HG02870 (cell line): ENCODE measurements around the gene ARL15.
"Not testable (repeated sequence)": the region's sequence is repeated elsewhere in the genome, so short reads cannot be mapped to it uniquely, and the experiment has no call there.

Experiments
- ATAC-seq: cut with Tn5 transposase; IDR thresholded peaks from one replicate; pipeline ENCODE4 v1.9.1; 2021; ENCODE audit warnings: mild to moderate bottlenecking, moderate library complexity; ENCODE audit not compliant: unreplicated experiment

ARL15 gene

DNA sequence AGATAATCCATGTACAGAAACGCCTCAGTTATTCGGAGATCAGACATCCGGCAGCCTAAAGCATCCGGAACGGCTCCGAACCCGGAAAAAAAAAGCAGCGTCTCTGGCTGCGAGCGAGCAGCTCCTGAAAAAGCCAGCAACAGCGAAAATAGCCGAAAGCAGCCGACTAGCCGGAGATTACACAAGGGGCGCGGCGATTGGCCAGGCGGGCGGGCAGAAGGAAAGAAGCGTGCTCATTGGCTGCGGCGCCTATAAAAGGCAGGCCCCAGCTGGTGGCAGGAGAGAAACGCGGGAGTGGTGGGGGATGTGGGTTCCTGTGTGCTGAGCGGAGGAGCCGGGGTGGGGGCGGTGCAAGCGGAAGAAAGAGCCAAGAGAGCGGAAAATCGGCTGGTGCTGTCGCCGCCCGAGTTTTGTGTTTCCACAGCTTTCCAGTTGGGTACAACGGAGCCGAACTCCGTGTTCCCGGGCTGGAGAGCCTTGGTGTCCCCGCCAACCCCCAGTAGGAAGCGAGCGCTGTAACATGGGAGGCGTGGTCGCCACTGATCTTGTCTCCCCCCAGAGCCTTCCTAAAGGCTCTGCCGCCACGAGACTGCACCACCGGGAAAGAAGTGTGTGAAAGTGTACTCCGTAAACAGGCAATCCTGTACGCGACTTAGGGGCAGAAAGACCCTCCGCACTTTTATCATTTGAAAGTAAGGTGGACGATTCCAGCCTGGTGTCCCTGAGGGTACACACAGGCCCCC, at the start of gene ARL15:
ARL15 (minus strand) TSS at position 141 of the 743 bp plus-strand sequence.
- peak; percentile 93 for ATAC-seq

DNA sequence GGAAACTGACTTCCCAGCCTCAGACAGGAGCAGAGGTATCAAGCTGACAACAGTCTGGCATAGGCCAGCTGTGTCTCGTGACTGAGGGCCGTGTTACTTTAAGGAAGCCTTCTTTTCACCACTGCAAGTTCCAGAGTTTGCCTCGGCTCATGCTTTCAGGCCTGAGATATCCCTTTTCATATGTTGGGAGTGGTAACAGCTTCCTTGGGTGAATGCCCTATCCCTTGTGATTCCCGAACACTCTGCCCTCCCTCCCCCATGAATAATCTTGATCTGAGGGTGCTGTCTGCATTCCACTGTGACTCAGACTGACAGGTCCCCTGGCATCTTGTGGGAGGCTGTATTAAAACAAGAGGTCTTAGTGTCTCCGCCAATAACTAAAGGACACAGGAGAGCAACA, 49.7 kb upstream of the ARL15 start:
- ATAC-seq: no peak

DNA sequence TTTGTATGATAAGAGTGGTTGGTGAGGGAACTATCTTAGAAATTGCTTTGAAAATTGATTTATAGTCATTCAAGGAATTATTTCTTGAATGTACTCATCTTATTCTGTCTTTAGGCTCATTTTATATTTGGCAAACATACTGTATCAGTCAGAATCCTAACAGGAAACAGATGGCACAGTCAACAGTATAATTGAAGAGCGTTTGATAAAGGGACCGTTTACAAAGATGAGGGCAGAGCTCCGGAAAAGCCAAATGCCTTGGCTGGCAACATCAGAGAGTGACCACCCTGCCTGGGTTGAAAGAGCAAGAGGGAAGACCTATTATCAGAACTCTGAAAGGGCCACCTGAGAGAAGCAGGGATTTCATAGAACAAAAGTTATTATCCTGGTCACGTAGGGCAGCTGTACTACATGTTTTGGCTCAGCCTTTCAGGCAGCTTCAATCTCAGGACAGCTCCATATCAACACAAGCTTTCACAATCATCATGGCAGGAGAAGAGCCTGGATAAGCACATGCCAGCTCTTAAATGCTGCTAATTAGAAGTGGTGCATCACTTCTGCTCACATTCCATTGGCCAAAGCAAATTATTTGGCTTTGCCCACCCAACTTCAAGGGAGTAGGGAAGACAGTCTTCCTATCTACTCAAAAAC, 47.2 kb upstream of the ARL15 start:
- ATAC-seq: no peak

DNA sequence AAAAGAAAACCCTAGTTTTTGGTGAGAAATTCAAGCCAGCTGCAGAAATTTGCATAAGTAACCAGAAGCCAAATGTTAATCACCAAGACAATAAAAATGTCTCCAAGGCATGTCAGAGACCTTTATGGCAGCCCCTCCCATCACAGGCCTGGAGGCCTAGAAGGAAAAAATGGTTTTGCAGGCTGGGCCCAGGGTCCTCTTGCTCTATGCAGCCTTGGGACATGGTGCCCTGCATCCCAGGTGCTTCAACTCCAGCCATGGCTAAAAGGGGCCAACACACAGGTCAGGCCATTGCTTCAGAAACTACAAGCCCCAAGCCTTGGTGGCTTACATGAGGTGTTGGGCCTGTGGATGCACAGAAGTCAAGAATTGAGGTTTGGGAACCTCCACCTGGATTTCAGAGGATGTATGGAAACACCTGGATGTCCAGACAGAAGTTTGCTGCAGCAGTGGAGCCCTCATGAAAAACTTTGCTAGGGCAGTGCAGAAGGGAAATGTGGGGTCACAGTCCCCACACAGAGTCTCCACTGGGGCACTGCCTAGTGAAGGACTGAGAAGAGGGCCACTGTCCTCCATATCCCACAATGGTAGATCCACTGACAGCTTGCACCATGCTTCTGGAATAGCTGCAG, 43.7 kb upstream of the ARL15 start:
- not testable (repeated sequence) for ATAC-seq

DNA sequence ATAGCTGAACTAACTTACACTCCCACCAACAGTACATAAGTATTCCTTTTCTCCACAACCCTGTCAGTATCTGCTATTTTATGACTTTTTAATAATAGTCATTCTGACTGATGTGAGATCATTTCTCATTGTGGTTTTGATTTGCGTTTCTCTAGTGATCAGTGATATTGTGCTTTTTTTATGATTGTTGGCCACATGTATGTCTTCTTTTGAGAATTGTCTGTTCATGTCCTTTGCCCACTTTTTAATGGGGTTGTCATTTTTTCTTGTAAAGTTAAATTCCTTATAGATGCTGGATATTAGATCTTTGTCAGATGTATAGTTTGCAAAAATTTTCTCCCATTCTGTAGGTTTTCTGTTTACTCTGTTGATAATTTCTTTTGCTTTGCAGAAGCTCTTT, 42.2 kb upstream of the ARL15 start:
- ATAC-seq: not testable (repeated sequence)

DNA sequence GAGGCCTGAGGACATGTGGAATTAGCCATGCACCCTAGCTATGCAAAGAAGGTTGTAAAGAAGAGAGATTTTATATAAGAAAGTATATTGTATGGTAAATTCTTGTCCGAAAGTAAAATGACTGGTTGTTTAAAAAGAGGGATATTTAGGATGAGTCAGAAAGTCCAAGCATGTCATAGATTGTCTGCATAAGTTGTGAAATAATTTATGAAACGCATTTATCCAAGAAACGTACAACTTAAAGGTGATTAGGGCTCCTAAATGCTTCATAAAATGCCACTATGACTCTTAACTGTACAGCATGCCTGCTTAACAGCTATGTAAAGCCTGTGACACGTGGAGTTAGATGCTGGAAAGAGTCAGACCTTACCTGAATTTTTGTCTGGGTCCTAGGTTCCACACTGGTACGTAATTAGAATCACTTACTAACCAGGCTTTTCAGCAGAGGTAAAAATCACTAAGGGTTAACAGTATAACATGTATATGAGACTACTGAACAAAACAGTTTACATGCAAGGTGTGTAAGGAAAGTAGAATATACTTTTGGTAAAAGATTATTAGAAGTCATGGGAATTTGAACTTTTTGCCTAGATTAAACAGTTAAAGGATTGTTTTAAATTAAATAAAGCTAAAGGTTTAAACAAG, 37.0 kb upstream of the ARL15 start:
- ATAC-seq: no peak

DNA sequence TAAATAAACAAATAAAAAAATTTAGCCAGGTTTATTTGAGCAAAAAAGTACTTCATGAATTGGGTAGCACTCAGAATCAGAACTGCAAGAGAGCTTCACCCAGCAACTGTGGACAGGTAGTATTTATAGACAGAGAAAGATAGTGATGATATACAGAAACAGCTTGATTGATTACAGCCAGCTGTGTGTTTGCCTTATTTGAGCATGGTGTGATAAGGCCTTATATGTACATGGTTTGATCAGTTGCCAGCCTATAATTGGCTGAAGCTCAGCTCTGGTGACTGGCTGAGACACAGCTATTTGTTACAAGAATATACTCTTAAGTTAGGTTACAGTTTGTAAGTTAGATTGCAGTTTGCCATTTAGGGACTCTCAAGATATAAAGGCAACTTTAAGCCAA, 34.3 kb upstream of the ARL15 start:
- no peak for ATAC-seq

DNA sequence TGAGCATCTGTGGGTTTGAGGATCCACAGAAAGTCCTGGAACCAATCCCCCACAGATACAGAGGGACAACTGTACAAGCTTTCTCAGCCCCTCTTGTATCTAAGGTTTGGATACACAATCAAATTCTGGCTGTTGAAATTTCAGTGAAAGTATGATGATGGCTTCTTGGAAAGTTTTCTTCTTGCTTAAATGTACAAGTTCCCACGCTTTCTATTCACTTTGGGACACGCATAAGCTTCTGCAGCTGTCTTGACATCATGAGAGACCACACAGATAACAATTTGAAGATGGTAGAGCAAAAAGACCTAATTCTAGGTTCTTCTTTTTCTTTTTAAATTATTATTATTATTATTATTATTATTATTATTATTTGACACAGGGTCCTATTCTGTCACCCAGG, 31.6 kb upstream of the ARL15 start:
- no peak for ATAC-seq

DNA sequence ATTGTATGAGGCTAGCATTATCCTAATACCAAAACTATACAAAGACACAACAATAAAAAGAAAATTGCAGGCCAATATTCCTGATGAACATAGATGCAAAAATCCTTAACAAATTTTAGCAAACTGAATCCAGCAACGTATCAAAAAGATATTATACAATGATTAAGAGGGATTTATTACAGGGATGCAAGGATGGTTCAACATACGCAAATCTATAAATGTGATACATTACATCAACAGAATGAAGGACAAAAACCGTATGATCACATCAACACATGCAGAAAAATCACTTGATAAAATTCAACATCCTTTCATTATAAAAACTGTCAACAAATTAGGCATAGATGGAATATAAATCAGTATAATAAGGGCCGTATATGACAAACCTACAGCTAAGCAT, 27.1 kb upstream of the ARL15 start:
- ATAC-seq: no peak

DNA sequence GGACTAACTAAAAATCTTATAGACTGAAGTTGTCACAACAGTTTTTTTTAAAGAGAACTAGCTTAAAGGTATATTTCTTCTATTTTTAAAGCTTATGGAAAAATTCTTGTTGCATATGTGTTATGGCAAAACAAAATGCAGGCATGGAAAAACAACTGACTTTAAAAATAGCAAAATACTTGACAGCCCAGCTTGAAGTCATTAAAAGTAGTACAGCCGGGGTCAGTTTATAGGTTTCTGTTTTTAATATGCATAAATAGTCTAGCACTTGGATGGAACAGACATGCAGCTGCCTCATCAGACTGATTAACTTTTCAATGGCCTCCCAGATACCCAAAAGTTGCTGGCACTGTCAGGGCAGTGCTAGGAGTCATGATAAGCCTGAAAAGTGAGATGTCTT, 22.3 kb upstream of the ARL15 start:
- ATAC-seq: no peak

DNA sequence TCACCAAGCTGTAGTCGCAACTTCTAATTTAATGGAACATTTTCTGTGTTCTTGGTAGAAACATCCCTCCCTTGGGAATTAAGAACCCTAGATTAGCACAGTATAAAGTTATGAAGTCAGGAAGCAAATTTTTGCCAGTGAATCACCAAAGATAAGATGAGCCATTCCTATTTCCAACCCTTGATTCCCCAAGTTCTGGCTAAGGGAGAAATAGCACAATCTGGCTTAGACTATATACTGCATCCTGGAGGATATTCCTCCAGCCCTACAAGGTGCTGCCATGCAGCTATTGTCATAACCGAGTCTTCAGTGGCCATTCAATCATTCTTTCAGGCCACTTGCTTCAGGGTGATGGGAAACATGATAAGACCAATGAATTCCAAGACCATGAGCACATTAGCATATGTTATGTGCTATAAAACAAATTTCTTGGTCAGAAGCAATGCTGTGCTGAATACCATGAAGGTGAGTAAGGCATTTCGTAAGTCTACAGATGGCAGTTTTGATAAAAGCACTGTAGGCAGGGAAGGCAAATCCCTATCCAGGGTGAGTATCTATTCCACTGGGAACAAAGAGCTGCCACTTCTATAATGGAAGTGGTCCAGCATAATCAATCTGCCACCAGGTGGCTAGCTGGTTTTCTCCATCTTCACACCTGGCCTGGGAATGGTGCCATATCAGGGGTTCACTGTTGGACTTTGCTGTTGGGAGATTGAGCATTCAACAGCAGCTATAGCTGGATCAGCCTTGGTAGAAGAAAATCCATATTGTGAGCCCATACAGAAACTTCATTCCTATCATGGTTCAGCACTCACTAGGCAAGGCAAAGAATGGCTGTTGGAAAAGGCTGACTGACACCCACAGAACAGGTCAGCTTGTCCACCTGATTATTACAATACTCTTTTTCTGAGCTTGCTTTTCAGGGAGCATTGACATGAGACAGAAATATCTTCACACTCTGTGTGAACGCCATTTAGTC, 19.6 kb upstream of the ARL15 start:
- no peak for ATAC-seq

DNA sequence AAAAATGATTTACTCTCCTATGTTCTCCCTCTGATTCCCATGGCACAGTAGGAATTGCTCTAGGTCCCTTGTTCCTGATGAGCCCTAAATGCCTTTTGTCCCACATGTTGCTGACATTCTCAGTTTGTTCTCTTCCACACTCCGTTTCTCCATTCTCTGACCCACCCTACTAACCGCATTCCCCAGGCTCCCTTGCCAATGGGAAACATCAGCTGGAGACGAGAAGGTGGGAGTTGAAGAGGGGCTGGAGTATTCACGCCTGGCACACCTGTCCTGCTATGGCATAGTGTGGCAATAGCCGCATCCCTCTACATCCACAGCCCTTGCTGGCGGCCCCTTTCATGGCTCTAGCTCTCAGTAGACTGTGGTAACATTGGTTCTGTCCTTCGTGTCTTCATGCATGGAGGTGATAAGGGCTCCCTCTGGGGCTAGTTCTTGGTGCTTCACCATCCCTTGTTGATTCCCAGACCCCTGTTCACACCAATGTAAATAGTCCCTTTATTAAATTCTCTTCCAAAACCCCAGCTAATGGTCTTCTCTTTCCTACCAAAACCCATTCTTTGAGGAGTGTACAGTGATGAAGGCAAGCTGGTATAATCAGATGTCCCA, 16.4 kb upstream of the ARL15 start:
- no peak for ATAC-seq

DNA sequence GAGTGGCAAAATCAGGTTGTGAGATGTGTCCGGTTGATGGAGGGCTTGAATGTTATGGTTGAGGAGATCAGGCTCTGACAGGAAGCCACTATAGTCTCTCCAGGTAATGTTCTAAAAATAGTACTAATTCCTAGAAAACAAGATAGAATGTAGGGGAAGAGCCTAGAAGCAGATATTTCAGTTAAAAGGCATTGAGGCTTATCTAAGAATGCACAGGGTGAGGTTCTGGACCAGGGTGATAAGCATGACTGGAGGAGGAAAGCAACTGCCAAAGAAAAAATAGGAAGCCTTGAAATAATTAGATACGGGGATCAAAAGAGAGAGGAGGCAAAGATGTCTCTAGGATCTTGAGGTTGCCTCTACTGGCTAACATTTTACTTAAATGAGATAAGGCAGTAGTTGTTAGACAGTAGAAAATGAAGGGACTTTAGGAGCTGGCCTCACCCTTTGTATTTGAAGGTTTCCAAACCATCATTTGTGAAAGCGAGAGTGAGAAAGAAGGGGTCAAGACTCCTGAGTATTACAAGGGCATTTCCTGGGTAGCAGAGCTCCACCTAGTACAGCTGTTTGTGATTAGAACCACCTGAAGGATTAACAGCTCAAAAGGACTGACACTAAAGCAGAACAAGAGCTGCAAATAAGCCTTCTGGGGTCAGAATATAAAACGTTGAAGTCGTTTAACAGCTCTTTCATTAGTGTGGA, 15.4 kb upstream of the ARL15 start:
- ATAC-seq: no peak

DNA sequence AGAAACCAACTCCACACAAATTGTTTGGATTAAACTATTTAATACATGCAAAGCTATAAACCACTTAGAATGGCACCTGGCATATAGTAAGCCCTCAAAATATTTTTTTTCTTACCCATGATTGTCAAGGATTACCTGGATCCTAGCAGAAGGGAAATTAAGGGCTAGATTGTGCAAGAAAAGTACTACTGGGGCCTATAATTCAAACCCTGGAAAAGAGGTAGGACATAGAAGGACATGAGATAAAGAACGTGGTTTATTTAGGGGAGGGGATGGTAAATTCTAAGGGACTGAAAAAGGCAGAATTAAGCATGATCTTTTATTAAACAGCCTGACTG, 14.9 kb upstream of the ARL15 start:
- no peak for ATAC-seq

DNA sequence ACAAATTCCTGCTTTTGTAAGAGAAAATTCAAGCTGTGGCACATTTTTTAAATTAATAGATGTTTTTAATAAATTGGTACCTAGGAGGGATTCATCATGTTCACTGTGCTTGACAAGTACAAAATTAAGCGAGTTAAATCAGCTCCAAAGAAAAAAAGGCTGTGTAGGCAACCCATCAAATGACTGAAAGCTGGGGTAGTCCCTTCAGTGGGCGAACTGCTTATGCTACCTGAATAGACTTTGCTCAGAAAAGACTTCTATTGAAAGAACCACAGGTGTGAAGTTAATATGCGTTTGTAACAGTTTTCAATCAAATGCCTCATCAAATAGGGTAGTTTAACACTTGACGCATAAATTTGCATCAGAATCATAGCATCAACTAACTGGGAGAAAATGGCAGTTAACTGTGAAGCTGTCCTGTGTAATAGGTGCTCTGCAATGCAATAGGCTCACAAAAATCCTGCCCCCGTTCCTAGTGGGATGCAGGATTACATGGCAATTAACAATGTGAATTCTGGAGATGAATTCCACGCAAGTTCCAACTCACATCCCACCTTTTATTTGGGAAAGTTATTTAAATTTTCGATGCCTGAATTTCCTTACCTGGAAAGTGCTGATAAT, 14.4 kb upstream of the ARL15 start:
- ATAC-seq: no peak

DNA sequence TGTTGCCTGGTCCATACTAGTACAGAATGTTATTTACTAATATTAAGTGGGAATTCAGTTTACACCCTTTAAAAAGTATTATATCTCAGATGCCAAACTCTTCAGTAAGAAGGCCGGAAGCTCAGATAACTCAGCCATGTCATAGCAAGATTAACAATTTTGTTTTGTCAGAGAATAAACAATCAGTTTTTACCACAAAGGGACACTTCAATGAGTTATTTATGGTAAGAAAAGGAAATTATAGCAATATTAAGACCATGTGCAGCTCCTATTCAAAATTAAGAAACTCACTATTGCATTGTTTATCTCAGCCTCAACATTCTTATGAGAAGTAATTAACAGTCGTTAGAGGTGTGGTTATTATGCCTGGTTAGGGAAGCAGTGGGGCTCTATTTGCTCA, 13.1 kb upstream of the ARL15 start:
- no peak for ATAC-seq

DNA sequence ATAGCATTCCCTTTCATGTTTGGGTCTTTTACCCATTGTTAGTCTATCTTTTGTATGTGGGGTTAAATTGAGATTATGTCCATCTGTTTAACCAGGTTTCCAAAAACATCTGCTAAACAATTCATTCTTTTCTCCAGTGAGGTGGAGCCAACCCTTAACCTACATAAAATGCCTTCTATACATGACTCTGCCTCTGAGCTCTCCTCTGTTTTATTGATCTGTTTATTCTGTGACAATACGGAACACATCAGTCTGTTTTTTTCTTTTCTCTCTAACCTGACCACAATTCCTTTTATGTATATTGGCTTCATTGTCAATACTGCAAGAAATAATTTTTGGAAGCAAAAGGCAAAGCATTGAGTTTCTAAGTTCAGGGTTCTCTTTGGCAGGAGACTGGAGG, 9.9 kb upstream of the ARL15 start:
- ATAC-seq: no peak

DNA sequence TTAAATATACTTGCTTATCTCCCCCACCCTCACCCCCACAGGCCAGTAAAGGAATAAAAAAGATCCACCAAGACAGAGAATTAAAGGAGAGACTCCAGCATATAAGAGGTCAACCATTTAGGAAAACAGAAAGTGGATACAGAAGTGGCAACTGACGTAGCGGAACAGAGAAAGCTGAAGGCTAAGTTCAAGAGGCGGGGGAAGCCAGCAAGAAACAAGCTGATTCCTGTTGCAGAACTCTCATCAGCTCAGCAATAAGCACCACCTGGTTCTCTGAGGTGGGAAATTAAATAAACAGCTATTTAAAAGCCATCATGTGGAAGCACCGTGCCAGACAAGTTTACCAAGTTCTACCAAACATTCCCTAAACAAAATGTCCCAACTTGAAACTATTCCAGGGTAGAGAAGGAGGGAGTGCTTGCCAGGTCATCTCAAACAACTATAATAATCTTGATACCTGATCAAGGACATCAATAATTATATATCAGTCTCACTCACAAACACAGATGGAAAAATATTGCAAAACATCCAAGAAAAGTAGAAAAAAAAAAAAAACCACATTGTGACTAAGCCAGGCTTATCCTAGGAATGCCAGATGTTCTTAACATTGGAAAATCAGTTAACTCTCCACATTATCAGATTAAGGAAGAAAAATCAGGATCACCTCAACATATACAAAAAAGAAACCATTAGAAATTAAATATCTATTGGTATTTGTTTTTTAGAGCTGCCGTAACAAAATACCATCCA, 7.3 kb upstream of the ARL15 start:
- ATAC-seq: no peak
